ENCODE results near the gene NAA10. TPM values are rescaled to one million over a fixed set of nuclear protein-coding genes. Genes with fewer than 3 reads are reported as not detected.

NAA10 gene
- polyA plus RNA-seq, 1 donor from 2014 or later, result 117 TPM

DNA sequence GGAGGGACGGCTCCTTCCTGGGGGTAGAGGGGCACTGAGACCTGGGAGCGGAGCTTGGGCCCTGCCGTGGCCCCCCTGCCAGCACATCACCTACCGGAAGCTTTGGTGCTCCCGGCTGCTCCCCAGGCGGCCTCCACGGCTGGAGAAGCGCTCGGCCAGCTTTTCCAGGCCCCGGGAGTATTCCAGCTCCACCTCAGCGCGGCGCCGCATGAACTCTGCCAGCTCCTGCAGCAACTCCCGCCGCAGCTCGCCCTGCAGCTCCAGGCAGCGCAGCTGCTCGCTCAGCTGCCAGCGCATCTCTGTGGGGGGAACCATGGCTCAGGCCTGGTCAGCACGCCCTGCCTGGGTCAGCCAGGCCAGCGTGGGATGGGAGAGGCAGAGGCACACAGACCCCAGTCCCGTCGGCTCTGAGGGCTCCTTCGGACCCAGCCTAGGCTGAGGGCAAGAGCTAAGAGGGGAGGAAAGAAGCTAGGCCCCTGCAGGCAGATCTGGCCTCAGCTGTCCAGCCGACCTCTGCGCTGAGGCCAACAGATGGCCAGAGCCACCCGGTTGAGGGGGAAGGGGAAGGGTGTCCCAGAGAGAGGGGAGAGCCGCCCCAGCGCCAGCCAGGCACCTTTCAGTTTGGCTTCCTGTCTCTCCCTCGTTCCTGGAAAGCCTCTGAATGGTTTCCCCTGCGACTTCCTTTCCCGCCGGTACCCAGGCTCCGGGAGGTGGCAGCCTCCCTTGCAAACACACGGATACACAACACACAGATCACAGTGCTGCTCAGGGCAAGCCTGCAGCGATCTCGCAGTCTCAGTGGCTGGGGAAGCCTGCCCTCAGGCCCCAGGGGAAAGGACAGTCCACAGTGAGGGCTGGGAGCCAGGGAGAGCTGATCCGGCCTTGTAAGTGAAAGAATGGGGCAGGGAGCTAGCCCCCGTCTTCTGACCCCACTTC, 13.1 kb downstream of the NAA10 start:
- Histone ChIP-seq H3F3A (ENCODE audit: insufficient read depth, low read length, poor library complexity, severe bottlenecking) (no peaks in the 10 kb centered on the region), H3K27ac (ENCODE audit: low read length) (no peak overlapping the region), H3K79me2 (replicated peaks; ENCODE audit: insufficient read depth, low read length) (no peaks in the 10 kb centered on the region), H3K9me2 (ENCODE audit: insufficient read depth, low read length) (no peaks in the 10 kb centered on the region), H3K36me3 (ENCODE audit: insufficient read depth, low read length) (no peaks in the 10 kb centered on the region), H3K27me3 (ENCODE audit: insufficient read depth, low read depth, low read length) (no peaks in the 10 kb centered on the region), H3K9ac (ENCODE audit: low read length) (no peak overlapping the region), H3K4me2 (ENCODE audit: low read length) (no peak overlapping the region), H3K9me3 (ENCODE audit: low read length) (no peaks in the 10 kb centered on the region), H2AFZ (ENCODE audit: low read depth, low read length) (no peak overlapping the region), H4K20me1 (ENCODE audit: insufficient read depth) (no peaks in the 10 kb centered on the region), H3K4me3 (ENCODE audit: low read length) (no peak overlapping the region)
- TF ChIP-seq MXI1 (conservative IDR thresholded peaks at IDR 0.05; ENCODE audit: poor library complexity, severe bottlenecking) (no peak), POLR2AphosphoS5 (IDR thresholded peaks at IDR 0.05) (no peak), TAF1 (IDR thresholded peaks at IDR 0.05; ENCODE audit: low read depth) (no peak), RAD21 (conservative IDR thresholded peaks at IDR 0.05) (no peak)
- TF ChIP-seq, protein P1, sequence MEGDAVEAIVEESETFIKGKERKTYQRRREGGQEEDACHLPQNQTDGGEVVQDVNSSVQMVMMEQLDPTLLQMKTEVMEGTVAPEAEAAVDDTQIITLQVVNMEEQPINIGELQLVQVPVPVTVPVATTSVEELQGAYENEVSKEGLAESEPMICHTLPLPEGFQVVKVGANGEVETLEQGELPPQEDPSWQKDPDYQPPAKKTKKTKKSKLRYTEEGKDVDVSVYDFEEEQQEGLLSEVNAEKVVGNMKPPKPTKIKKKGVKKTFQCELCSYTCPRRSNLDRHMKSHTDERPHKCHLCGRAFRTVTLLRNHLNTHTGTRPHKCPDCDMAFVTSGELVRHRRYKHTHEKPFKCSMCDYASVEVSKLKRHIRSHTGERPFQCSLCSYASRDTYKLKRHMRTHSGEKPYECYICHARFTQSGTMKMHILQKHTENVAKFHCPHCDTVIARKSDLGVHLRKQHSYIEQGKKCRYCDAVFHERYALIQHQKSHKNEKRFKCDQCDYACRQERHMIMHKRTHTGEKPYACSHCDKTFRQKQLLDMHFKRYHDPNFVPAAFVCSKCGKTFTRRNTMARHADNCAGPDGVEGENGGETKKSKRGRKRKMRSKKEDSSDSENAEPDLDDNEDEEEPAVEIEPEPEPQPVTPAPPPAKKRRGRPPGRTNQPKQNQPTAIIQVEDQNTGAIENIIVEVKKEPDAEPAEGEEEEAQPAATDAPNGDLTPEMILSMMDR (IDR thresholded peaks at IDR 0.05; ENCODE audit: poor library complexity, severe bottlenecking), result no peak

DNA sequence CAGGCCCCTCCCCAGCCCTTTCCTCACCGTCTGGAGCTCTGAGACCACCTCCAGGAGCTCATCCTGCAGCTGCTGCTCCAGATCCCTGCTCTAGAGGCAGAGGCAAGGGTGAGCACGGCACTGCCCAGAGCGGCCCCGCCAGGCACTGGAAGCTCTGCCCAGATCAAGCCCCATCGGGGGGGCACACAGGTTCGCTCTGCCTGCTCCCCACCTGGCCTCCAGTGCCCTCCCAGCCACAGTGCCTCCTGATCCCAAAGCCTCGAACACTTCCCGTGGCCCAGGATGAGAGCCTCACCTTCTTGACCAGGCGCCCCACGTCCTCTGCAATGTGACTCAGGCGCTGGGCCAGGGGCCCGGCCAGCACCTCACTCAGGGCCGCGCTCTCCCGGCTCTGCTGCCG, 13.8 kb downstream of the NAA10 start:
- no peak overlapping the region for H3K27ac ChIP-seq (ENCODE audit: low read length)
- no peaks in the 10 kb centered on the region for H3K9me2 ChIP-seq (ENCODE audit: insufficient read depth, low read length)
- no peak overlapping the region for H3K4me3 ChIP-seq (ENCODE audit: low read length)
- no peaks in the 10 kb centered on the region for H3K36me3 ChIP-seq (ENCODE audit: insufficient read depth, low read length)
- no peaks in the 10 kb centered on the region for H3K27me3 ChIP-seq (ENCODE audit: insufficient read depth, low read depth, low read length)
- TF ChIP-seq, protein P1 (IDR thresholded peaks at IDR 0.05; ENCODE audit: poor library complexity, severe bottlenecking), result no peak
- no peak for TF ChIP-seq SMC3 (conservative IDR thresholded peaks at IDR 0.05; ENCODE audit: poor library complexity)
- TF ChIP-seq MXI1 (conservative IDR thresholded peaks at IDR 0.05; ENCODE audit: poor library complexity, severe bottlenecking), result no peak
- no peak for TF ChIP-seq POLR2AphosphoS5 (IDR thresholded peaks at IDR 0.05)
- TF ChIP-seq, protein P2, sequence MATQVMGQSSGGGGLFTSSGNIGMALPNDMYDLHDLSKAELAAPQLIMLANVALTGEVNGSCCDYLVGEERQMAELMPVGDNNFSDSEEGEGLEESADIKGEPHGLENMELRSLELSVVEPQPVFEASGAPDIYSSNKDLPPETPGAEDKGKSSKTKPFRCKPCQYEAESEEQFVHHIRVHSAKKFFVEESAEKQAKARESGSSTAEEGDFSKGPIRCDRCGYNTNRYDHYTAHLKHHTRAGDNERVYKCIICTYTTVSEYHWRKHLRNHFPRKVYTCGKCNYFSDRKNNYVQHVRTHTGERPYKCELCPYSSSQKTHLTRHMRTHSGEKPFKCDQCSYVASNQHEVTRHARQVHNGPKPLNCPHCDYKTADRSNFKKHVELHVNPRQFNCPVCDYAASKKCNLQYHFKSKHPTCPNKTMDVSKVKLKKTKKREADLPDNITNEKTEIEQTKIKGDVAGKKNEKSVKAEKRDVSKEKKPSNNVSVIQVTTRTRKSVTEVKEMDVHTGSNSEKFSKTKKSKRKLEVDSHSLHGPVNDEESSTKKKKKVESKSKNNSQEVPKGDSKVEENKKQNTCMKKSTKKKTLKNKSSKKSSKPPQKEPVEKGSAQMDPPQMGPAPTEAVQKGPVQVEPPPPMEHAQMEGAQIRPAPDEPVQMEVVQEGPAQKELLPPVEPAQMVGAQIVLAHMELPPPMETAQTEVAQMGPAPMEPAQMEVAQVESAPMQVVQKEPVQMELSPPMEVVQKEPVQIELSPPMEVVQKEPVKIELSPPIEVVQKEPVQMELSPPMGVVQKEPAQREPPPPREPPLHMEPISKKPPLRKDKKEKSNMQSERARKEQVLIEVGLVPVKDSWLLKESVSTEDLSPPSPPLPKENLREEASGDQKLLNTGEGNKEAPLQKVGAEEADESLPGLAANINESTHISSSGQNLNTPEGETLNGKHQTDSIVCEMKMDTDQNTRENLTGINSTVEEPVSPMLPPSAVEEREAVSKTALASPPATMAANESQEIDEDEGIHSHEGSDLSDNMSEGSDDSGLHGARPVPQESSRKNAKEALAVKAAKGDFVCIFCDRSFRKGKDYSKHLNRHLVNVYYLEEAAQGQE (IDR thresholded peaks at IDR 0.05; ENCODE audit: borderline replicate concordance), result no peak
- TF ChIP-seq TAF1 (IDR thresholded peaks at IDR 0.05; ENCODE audit: low read depth), result no peak
- no peak for TF ChIP-seq EP300 (conservative IDR thresholded peaks at IDR 0.05; ENCODE audit: poor library complexity, severe bottlenecking)
- TF ChIP-seq RAD21 (conservative IDR thresholded peaks at IDR 0.05), result no peak
- TF ChIP-seq EZH2 (IDR thresholded peaks at IDR 0.05; ENCODE audit: borderline replicate concordance, insufficient read depth, low read length, poor library complexity, severe bottlenecking), result no peak
- H3K9ac ChIP-seq (ENCODE audit: low read length), result no peak overlapping the region
- no peaks in the 10 kb centered on the region for H3K79me2 ChIP-seq (replicated peaks; ENCODE audit: insufficient read depth, low read length)
- no peak overlapping the region for H2AFZ ChIP-seq (ENCODE audit: low read depth, low read length)
- no peak overlapping the region for H3K4me2 ChIP-seq (ENCODE audit: low read length)
- no peaks in the 10 kb centered on the region for H3K9me3 ChIP-seq (ENCODE audit: low read length)
- H3F3A ChIP-seq (ENCODE audit: insufficient read depth, low read length, poor library complexity, severe bottlenecking), result no peaks in the 10 kb centered on the region
- no peaks in the 10 kb centered on the region for H4K20me1 ChIP-seq (ENCODE audit: insufficient read depth)
